Measurements from ENCODE around the gene CMTM6. TPM values are rescaled to one million over a fixed set of nuclear protein-coding genes. Genes with fewer than 3 reads are reported as not detected.

Gene CMTM6
- total RNA-seq, 1 experiment from 2014 or later = 43.5 TPM

GRCh38 chr3:32483772-32484171, 18.9 kb downstream of the CMTM6 start:
- H4K8ac ChIP-seq (replicated peaks; ENCODE audit: insufficient read length, low read depth, low read length) = no peak overlapping the region
- Mint-ChIP-seq H3K4me3 (no peak overlapping the region), H3K36me3 (ENCODE audit: insufficient read depth in 1 of 3, low read depth in 3 of 3) (peaks cover 7 to 39% (median 35%) of the 10 kb centered on the region in 3 experiments; a peak in 6 of 7 replicates), H3K4me1 (no peaks in the 10 kb centered on the region), H3K27me3 (ENCODE audit: low read depth) (no peaks in the 10 kb centered on the region), H3K9me3 (no peaks in the 10 kb centered on the region), H3K27ac (no peak overlapping the region)
- H2AK5ac ChIP-seq (ENCODE audit: insufficient read length, low read length) = no peak overlapping the region
- no peak overlapping the region for H2BK5ac ChIP-seq (ENCODE audit: insufficient read length, low read length)
- H3K9me3 ChIP-seq (ENCODE audit: control insufficient read depth, low read depth, low read length) = no peaks in the 10 kb centered on the region
- no peak for DNase-seq
- no peak overlapping the region for H2BK12ac ChIP-seq (ENCODE audit: insufficient read length, low read depth, low read length)
- no peaks in the 10 kb centered on the region for H3K79me1 ChIP-seq (ENCODE audit: insufficient read depth, low read depth, low read length, poor library complexity, severe bottlenecking)
- H3K9ac ChIP-seq (ENCODE audit: extremely low read depth, insufficient read length, low read length) = no peak overlapping the region
- H2AFZ ChIP-seq (ENCODE audit: low read length) = no peak overlapping the region
- H3K27me3 ChIP-seq (ENCODE audit: insufficient read depth, low read length) = no peaks in the 10 kb centered on the region
- H3K27ac ChIP-seq (ENCODE audit: insufficient read length, low read depth, low read length) = no peak overlapping the region
- no peak overlapping the region for H3K4ac ChIP-seq (ENCODE audit: low read depth, low read length)
- H3K79me2 ChIP-seq (ENCODE audit: insufficient read depth, low read length) = no peaks in the 10 kb centered on the region
- H3K14ac ChIP-seq (ENCODE audit: insufficient read depth, low read length) = no peak overlapping the region
- H2BK20ac ChIP-seq (ENCODE audit: low read depth, low read length, poor library complexity, severe bottlenecking) = no peak overlapping the region
- H3K23ac ChIP-seq (ENCODE audit: insufficient read length, low read depth, low read length) = no peak overlapping the region
- no peaks in the 10 kb centered on the region for H3K4me1 ChIP-seq (ENCODE audit: insufficient read depth, low read length)
- TF ChIP-seq CTCF (conservative IDR thresholded peaks at IDR 0.05) = no peak
- no peak overlapping the region for H4K91ac ChIP-seq (ENCODE audit: insufficient read length, low read depth, low read length)
- no peak overlapping the region for H3T11ph ChIP-seq (ENCODE audit: low read length)
- no peaks in the 10 kb centered on the region for H4K20me1 ChIP-seq (ENCODE audit: control insufficient read depth, insufficient read depth, insufficient read length)
- no peak overlapping the region for H2BK120ac ChIP-seq (ENCODE audit: low read depth, low read length, poor library complexity, severe bottlenecking)
- H3K4me2 ChIP-seq (ENCODE audit: insufficient read depth, insufficient read length, low read length) = no peak overlapping the region
- no CpG with 5 or more reads among the region's 1 CpG for WGBS (ENCODE audit: extremely low coverage, insufficient read length, low lambda C conversion rate)
- H3K18ac ChIP-seq (ENCODE audit: insufficient read length, low read depth, low read length) = no peak overlapping the region
- no peak overlapping the region for H2BK15ac ChIP-seq (ENCODE audit: low read depth, low read length)
- H3K23me2 ChIP-seq (ENCODE audit: insufficient read length, low read depth, low read length, poor library complexity, severe bottlenecking) = no peaks in the 10 kb centered on the region
- H3K56ac ChIP-seq (ENCODE audit: insufficient read length, low read depth, low read length) = no peak overlapping the region
- H4K5ac ChIP-seq (ENCODE audit: insufficient read length, low read depth, low read length) = no peak overlapping the region
